Fibroblast of lung (primary cell): ENCODE results near the gene DNAJC17. TPM values are rescaled to one million over a fixed set of nuclear protein-coding genes. Genes with fewer than 3 reads are reported as not detected.

Source experiments
- DNase-seq, 2 donors: peaks; one replicate each; pipeline versions ENCODE4 v3.0.0 to v3.0.0-alpha.2; 2010; ENCODE audit warnings: low read depth in 2 of 2
- H2AFZ ChIP-seq: 2 replicates; pipeline ENCODE4 v1.5.1; 2012; ENCODE audit warnings: low read length, control low read depth, inconsistent platforms
- H3K27ac ChIP-seq: 2 replicates; pipeline ENCODE4 v1.5.1; 2011; ENCODE audit warnings: low read length, control low read depth; ENCODE audit not compliant: insufficient read depth
- H3K27me3 ChIP-seq: 2 replicates; pipeline ENCODE4 v1.5.1; 2011; ENCODE audit warnings: mild to moderate bottlenecking, low read length; ENCODE audit not compliant: control insufficient read depth, insufficient read depth
- H3K36me3 ChIP-seq: 2 replicates; pipeline ENCODE4 v1.5.1; 2011; ENCODE audit warnings: low read length; ENCODE audit not compliant: control insufficient read depth, insufficient read depth
- H3K4me1 ChIP-seq: 2 replicates; pipeline ENCODE4 v1.5.1; 2011; ENCODE audit warnings: low read length; ENCODE audit not compliant: control insufficient read depth, insufficient read depth; ENCODE audit errors: extremely low read depth
- H3K4me2 ChIP-seq: 2 replicates; pipeline ENCODE4 v1.5.1; 2011; ENCODE audit warnings: low read length, control low read depth; ENCODE audit not compliant: insufficient read depth; ENCODE audit errors: extremely low read depth
- H3K4me3 ChIP-seq, 4 experiments: fragments of 200-600 bp in 1 of 4; sonication (generic) in 1 of 4; replicated peaks in 1 of 4; 2 replicates each; pipeline ENCODE4 v1.5.1; 2011 to 2016; ENCODE audit warnings: low read length in 4 of 4, low read depth in 3 of 4, mild to moderate bottlenecking in 3 of 4, control low read depth in 2 of 4, inconsistent platforms in 1 of 4, mixed read lengths in 1 of 4; ENCODE audit not compliant: insufficient read depth in 1 of 4; ENCODE audit errors: control extremely low read depth in 1 of 4
- H3K79me2 ChIP-seq: 2 replicates; pipeline ENCODE4 v1.5.1; 2012; ENCODE audit warnings: mild to moderate bottlenecking, low read length, inconsistent platforms; ENCODE audit not compliant: control insufficient read depth, insufficient read depth
- H3K9ac ChIP-seq: 2 replicates; pipeline ENCODE4 v1.5.1; 2011; ENCODE audit warnings: mild to moderate bottlenecking, low read length, control low read depth; ENCODE audit not compliant: insufficient read depth
- H3K9me3 ChIP-seq: 2 replicates; pipeline ENCODE4 v1.5.1; 2012; ENCODE audit warnings: low read depth, low read length; ENCODE audit not compliant: control insufficient read depth, insufficient read depth
- H4K20me1 ChIP-seq: 2 replicates; pipeline ENCODE4 v1.5.1; 2011; ENCODE audit warnings: low read length; ENCODE audit not compliant: control insufficient read depth, insufficient read depth; ENCODE audit errors: extremely low read depth
- EZH2 ChIP-seq: IDR thresholded peaks from 2 replicates; pipeline ENCODE4 v1.5.1; 2012; ENCODE audit warnings: low read length, control low read depth, mild to moderate bottlenecking; ENCODE audit errors: missing control alignments
- polyA plus RNA-seq, 2 donors: library from polyadenylated mRNA; depleted of rRNA in 1 of 2; stranded (reverse) in 1 of 2; unstranded in 1 of 2; fragments of >200 nt; gene quantifications; 2 replicates each; pipeline ENCODE4 v1.2.1, GENCODE V29; 2011 to 2012; ENCODE audit warnings: missing spikeins in 1 of 2
- total RNA-seq: library from RNA; depleted of rRNA; stranded (reverse); fragments of >200 nt; gene quantifications from 2 replicates; pipeline ENCODE4 v1.2.1, GENCODE V29; 2014
- TF ChIP-seq, protein P1 (sequence below), 2 donors: IDR thresholded peaks in 1 of 2; conservative IDR thresholded peaks in 1 of 2; 1 replicate in 1 of 2; 2 replicates in 1 of 2; pipeline ENCODE4 v1.5.1; 2011 to 2012; ENCODE audit warnings: low read length in 2 of 2, control low read depth in 1 of 2, inconsistent platforms in 1 of 2, low read depth in 1 of 2, mild to moderate bottlenecking in 1 of 2

The DNAJC17 gene
- total and polyA plus RNA-seq, 2 donors (not counting 1 experiment from before 2014, with no cell fraction given), result 17.7 to 41.8 TPM

DNA sequence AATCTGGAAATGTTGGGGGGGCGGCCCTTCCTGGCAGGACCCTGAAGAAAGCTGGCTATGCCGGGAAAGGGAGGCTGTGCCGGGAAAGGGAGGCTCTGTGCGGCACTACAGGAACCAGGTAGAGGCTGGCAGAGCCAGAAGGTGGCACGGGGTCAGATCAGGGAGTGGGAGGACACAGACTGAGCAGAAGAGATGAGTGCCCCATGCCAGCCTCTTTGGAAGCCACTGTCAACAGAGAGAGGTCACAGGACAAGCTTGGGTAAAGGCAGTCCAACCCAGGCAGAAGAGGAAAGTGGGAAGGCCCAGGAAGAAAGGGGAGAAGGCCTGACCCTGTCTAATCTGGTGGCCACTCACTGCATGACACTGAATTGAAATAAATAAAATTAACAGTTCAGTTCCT lies 36.0 kb downstream of the DNAJC17 start:
- no peak overlapping the region for H2AFZ ChIP-seq
- no peak for DNase-seq

DNA sequence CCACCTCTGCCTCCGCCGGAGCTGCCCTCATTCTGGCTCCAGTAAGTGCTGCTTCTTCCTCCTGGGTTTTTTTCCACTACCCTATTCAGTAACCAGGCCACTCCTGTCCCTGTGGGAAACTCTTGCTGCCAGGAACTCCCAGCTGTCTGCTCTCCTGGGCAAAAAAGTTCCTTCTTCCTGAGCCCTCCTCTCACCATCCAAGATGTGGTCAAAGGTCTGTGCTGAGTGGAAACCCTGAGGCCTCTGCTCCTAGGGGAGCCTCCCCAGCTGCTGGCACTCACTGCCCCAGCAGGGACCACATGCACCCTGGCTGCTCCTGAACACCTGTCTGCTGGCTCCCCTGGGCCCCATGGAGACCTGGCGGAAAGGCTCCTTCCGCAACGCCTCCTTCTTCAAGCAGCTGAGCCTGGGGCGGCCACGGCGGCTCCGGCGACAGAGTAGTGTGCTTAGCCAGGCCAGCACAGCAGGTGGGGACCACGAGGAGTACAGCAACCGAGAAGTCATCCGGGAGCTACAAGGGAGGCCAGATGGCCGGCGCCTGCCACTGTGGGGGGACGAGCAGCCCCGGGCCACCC lies 37.0 kb downstream of the DNAJC17 start:
- no peaks in the 10 kb centered on the region for H4K20me1 ChIP-seq
- H3K27me3 ChIP-seq, result no peaks in the 10 kb centered on the region
- peaks cover 10% of the 10 kb centered on the region for H3K36me3 ChIP-seq
- TF ChIP-seq EZH2, result no peak
- TF ChIP-seq, protein P1, sequence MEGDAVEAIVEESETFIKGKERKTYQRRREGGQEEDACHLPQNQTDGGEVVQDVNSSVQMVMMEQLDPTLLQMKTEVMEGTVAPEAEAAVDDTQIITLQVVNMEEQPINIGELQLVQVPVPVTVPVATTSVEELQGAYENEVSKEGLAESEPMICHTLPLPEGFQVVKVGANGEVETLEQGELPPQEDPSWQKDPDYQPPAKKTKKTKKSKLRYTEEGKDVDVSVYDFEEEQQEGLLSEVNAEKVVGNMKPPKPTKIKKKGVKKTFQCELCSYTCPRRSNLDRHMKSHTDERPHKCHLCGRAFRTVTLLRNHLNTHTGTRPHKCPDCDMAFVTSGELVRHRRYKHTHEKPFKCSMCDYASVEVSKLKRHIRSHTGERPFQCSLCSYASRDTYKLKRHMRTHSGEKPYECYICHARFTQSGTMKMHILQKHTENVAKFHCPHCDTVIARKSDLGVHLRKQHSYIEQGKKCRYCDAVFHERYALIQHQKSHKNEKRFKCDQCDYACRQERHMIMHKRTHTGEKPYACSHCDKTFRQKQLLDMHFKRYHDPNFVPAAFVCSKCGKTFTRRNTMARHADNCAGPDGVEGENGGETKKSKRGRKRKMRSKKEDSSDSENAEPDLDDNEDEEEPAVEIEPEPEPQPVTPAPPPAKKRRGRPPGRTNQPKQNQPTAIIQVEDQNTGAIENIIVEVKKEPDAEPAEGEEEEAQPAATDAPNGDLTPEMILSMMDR (conservative IDR thresholded peaks at IDR 0.05 in 1 of 2, IDR thresholded peaks at IDR 0.05 in 1 of 2; ENCODE audit: low read depth in 1 of 2, low read length in 2 of 2), result no peak
- H3K9ac ChIP-seq, result no peak overlapping the region
- no peak overlapping the region for H3K4me3 ChIP-seq
- no peaks in the 10 kb centered on the region for H3K9me3 ChIP-seq
- no peak for DNase-seq
- H3K27ac ChIP-seq, result no peak overlapping the region
- no peak overlapping the region for H3K4me2 ChIP-seq
- no peak overlapping the region for H2AFZ ChIP-seq
- peaks cover 6% of the 10 kb centered on the region for H3K4me1 ChIP-seq
- no peaks in the 10 kb centered on the region for H3K79me2 ChIP-seq

More for the DNA sequence above, 36.0 kb downstream of the DNAJC17 start:
- no peak overlapping the region for H3K4me3 ChIP-seq
- no peaks in the 10 kb centered on the region for H4K20me1 ChIP-seq
- H3K4me2 ChIP-seq, result no peak overlapping the region
- H3K36me3 ChIP-seq, result peaks cover 15% of the 10 kb centered on the region
- no peak overlapping the region for H3K27ac ChIP-seq
- peaks cover 2% of the 10 kb centered on the region for H3K4me1 ChIP-seq
- no peaks in the 10 kb centered on the region for H3K9me3 ChIP-seq
- no peak overlapping the region for H3K9ac ChIP-seq
- no peak for TF ChIP-seq EZH2
- TF ChIP-seq, protein P1 (conservative IDR thresholded peaks at IDR 0.05 in 1 of 2, IDR thresholded peaks at IDR 0.05 in 1 of 2; ENCODE audit: low read depth in 1 of 2, low read length in 2 of 2), result no peak
- H3K79me2 ChIP-seq, result no peaks in the 10 kb centered on the region
- no peaks in the 10 kb centered on the region for H3K27me3 ChIP-seq

DNA sequence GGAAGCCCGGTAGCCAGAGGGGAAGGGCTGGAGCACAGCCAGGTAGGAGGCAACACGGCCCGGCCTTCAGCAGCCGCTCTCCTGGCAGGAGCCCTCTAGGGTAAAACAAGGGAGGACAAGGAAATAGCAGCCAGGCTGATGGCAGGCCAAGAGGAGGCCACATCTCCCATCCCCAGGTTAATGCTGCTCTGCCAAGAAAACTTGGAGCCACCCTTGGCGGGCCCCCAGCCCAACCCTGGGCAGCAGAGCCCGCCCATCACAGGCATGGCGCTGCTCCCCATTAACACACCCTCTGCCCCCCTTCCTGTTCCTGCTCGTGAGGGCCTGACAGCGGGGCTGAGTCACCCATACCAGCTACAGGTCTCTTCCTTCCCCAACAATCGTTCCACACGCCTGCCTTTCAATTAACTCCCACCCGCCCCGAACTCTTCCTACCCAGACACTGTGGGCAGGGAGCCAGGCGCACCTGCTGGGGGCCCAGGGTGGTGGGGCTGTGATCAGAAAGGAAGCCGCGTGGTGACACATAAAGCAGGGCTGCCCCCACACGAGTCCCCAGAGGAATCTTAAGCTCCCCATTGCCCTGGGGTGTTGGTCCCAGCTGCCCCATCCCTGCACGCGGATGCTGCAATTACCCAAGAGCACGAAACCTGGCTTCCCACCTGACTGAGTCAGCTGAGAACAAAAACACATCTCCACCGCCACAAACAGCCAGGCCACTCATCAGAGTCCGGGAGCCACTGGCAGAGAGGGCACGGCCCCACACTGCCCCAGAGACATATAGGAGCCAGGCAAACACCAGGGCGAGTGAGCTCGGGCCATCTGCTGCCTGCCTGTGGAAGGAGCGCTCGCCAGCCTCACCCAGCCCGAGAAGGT lies 37.8 kb downstream of the DNAJC17 start, which contains the start of gene C15orf62:
C15orf62 (plus strand) TSS at position 707 of the 873 bp plus-strand sequence. CDS start 516 bp downstream, outside the sequence.
- H3K9ac ChIP-seq, result peak within 1 kb of the TSS; percentile 2
- peak; percentile 62 to 71 for DNase-seq
- no peaks in the 10 kb centered on the region for H3K27me3 ChIP-seq
- H3K4me2 ChIP-seq, result no peak within 1 kb of the TSS
- no peaks in the 10 kb centered on the region for H3K79me2 ChIP-seq
- TF ChIP-seq, protein P1 (conservative IDR thresholded peaks at IDR 0.05 in 1 of 2, IDR thresholded peaks at IDR 0.05 in 1 of 2; ENCODE audit: low read depth in 1 of 2, low read length in 2 of 2), result no peak
- no peak for TF ChIP-seq EZH2
- no peak within 1 kb of the TSS for H3K27ac ChIP-seq
- H3K4me3 ChIP-seq, result no peak within 1 kb of the TSS
- no peaks in the 10 kb centered on the region for H3K9me3 ChIP-seq
- peaks cover 10% of the 10 kb centered on the region for H3K36me3 ChIP-seq
- no peak within 1 kb of the TSS for H2AFZ ChIP-seq
- no peaks in the 10 kb centered on the region for H4K20me1 ChIP-seq
- H3K4me1 ChIP-seq, result peaks cover 6% of the 10 kb centered on the region
